ENCODE data around the gene APLP2.
A peak's percentile ranks its signal among the peaks of the same experiment; 100 is the strongest.

APLP2 gene

DNA sequence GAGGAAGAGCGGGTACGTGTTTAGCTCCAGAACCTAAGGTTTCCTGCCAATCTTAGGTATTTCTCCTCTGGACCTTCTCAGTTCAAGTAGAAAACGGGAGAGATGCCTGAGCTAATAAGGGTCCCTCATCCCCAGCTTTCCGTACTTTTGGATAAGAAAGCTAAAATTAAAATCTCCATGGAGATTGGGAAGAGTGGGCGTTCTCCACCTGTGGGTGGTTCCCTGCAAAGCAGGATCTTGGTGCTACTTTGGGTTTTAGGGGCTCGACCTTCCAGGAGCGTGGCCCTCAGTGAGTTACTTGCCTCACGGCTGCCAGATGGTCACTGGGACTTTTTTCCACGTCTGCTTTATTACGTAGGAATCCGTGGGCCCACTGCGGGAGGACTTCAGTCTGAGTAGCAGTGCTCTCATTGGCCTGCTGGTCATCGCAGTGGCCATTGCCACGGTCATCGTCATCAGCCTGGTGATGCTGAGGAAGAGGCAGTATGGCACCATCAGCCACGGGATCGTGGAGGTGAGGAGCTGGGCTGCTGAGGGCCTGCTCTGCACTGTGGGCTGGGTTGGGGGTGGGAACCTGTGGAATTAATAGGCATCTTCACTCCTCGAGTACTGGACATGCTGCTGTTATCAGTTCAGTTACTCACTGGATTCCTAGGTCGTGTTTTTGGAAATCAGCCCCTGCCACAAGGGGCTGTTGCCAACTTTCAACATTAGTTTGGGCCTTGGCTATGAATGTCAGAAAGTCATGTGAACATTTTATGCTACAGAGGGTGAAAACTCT lies 72.1 kb downstream of the APLP2 start:
- no peak for DNase-seq (ENCODE audit: extremely low spot score)
- TF ChIP-seq, protein P1, sequence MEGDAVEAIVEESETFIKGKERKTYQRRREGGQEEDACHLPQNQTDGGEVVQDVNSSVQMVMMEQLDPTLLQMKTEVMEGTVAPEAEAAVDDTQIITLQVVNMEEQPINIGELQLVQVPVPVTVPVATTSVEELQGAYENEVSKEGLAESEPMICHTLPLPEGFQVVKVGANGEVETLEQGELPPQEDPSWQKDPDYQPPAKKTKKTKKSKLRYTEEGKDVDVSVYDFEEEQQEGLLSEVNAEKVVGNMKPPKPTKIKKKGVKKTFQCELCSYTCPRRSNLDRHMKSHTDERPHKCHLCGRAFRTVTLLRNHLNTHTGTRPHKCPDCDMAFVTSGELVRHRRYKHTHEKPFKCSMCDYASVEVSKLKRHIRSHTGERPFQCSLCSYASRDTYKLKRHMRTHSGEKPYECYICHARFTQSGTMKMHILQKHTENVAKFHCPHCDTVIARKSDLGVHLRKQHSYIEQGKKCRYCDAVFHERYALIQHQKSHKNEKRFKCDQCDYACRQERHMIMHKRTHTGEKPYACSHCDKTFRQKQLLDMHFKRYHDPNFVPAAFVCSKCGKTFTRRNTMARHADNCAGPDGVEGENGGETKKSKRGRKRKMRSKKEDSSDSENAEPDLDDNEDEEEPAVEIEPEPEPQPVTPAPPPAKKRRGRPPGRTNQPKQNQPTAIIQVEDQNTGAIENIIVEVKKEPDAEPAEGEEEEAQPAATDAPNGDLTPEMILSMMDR (IDR thresholded peaks at IDR 0.05; ENCODE audit: control extremely low read depth, extremely low read depth, low read depth, missing control alignments) = no peak
- CTCF ChIA-PET = interaction anchor here (3.2 kb wide), 1 partner anchor 10 kb away, joined by 20 read pairs; no protein-coding TSS in a partner anchor
- POLR2A ChIA-PET = no interaction called here

DNA sequence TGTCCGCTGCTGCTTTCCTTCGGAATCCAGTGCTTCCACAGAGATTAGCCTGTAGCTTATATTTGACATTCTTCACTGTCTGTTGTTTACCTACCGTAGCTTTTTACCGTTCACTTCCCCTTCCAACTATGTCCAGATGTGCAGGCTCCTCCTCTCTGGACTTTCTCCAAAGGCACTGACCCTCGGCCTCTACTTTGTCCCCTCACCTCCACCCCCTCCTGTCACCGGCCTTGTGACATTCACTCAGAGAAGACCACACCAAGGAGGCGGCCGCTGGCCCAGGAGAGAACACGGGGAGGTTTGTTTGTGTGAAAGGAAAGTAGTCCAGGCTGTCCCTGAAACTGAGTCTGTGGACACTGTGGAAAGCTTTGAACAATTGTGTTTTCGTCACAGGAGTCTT lies 74.4 kb downstream of the APLP2 start:
- ChIA-PET CTCF (interaction anchor here (1.3 to 4.1 kb wide), 2 partner anchors 12 to 221 kb away, joined by 3 to 25 read pairs; no protein-coding TSS in a partner anchor), POLR2A (no interaction called here)
- TF ChIP-seq, protein P1 (IDR thresholded peaks at IDR 0.05; ENCODE audit: control extremely low read depth, extremely low read depth, low read depth, missing control alignments) = no peak
- DNase-seq (ENCODE audit: extremely low spot score) = no peak

DNA sequence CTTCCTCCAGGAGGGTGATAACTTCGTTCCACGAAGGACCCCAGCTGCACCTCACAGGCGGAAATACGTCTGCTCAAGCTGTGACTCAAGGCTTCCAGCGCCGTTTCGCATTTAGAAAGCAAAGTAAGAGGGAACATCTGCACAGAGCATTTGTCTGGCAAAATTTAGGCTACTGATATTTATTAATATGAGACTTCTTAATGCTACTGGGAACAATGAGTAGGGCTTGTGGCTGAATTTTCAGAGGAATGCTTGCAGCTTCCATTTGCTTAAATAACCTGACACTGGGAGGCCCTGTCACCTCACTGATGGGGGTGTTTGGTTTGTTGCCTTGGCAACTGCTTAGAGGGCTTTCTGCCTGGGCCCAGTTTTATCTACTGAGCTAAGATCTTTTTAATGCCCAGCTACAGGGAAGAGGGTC lies 75.2 kb downstream of the APLP2 start:
- CTCF ChIA-PET = interaction anchor here (1.1 to 4.1 kb wide), 3 partner anchors 13 to 221 kb away, joined by 5 to 25 read pairs (median 11); no protein-coding TSS in a partner anchor

DNA sequence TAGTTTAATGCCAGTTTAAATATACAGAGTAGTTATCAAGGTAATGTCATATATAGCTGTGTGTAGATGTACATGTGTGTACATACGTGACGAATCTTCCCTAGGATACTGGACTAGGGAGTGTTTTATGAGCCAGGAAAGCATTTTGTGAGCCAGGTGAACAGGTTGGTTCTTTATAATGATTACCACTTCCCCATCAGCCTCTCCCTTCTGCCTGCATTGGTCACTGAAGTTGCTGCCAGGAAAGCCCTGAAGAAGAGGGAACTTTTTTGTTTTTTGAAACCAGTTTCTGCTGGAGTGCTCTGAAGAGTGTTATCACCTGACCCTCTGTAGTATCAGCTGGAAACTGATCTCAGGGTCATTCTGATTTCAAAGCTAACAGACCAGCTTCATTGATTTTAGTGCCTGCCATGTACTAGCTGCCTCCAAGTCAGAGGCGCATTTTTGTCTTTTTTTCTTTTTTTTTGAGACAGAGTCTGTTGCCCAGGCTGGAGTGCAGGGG lies 75.7 kb downstream of the APLP2 start:
- TF ChIP-seq, protein P1 (IDR thresholded peaks at IDR 0.05; ENCODE audit: control extremely low read depth, extremely low read depth, low read depth, missing control alignments) = no peak
- no peak for DNase-seq (ENCODE audit: extremely low spot score)
- CTCF ChIA-PET = interaction anchor here (1.1 to 4.1 kb wide), 5 partner anchors 9 to 224 kb away, joined by 3 to 25 read pairs (median 5); no protein-coding TSS in a partner anchor
- POLR2A ChIA-PET = no interaction called here

More for the DNA sequence above, 75.2 kb downstream of the APLP2 start:
- TF ChIP-seq, protein P1 (IDR thresholded peaks at IDR 0.05; ENCODE audit: control extremely low read depth, extremely low read depth, low read depth, missing control alignments) = no peak
- POLR2A ChIA-PET = no interaction called here
- no peak for DNase-seq (ENCODE audit: extremely low spot score)

DNA sequence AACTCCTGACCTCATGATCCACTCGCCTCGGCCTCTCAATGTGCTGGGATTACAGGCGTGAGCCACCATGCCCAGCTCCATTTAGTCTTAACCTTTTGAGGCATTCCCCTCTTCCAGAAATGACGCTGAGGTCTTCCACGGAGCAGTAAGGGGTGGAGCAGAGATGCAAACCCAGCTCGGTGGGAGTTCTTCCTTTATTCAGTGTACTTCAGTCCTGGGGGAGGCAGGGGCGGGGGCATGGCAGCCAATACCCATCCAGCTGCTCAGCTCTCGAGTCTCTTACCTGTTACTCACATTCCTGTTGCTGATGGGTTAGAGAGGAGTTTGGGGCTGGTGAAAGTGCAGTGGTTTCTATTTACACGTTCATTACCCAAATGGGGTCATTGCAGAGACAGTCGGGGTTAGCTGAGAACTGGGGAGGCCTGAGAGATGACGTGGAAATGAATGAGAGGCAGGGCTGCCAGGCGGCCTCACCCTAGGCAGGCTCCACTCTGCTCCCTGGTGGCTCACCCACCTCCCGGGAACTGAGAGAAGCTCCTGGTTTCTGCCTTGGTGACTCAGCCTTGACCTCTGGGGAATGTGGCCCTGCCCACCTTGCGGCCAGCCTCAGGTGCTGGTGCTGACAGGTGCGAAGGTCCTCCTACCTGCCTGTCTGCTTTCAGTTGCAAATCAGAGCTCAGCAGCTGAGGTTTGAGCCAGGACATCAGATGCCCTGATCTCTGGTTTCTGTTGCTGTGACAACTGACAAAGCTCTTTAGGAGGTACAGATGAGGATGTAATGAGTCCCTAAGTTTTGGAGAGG lies 76.5 kb downstream of the APLP2 start:
- TF ChIP-seq, protein P1 (IDR thresholded peaks at IDR 0.05; ENCODE audit: control extremely low read depth, extremely low read depth, low read depth, missing control alignments) = peak; percentile 14
- DNase-seq (ENCODE audit: extremely low spot score) = no peak
- POLR2A ChIA-PET = no interaction called here
- CTCF ChIA-PET = interaction anchor here (0.9 to 4.1 kb wide), 7 partner anchors 10 to 1549 kb away, joined by 3 to 25 read pairs (median 5); no protein-coding TSS in a partner anchor

DNA sequence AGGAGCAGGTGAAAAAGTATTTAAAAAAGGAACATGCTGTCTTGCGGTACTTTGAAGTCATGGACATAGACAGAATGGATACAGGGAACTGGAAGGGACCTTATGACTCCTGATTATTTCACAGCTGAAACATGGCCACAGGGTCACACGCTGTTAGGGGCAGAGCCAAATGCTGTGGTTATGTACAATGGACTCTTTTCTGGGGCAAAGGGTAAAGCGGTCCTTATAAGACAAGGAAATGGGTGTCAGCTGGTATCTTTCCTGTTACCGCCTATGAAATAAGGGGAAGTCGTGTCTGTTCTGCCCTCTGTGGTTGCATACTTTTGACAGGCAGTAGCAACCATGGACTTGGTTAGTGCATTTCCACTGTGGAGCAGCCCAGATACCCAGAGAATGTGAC lies 77.1 kb downstream of the APLP2 start:
- TF ChIP-seq, protein P1 (IDR thresholded peaks at IDR 0.05; ENCODE audit: control extremely low read depth, extremely low read depth, low read depth, missing control alignments) = no peak
- ChIA-PET POLR2A (no interaction called here), CTCF (interaction anchor here (0.9 to 4.1 kb wide), 6 partner anchors 11 to 1548 kb away, joined by 3 to 25 read pairs (median 4); no protein-coding TSS in a partner anchor)
- DNase-seq (ENCODE audit: extremely low spot score) = no peak

All from GM10248 (cell line).